HuH-7.5 (cell line): ENCODE measurements around the gene S100Z.
A peak's percentile ranks its signal among the peaks of the same experiment; 100 is the strongest.
"Not testable (repeated sequence)": the region's sequence is repeated elsewhere in the genome, so short reads cannot be mapped to it uniquely, and the experiment has no call there.

Source experiments
- DNase-seq: peaks from one replicate; pipeline ENCODE4 v3.0.0; 2011; ENCODE audit warnings: low spot score

The S100Z gene

GRCh38 chr5:76849419-76850291 is at the start of gene S100Z:
Gene S100Z, plus strand, starts transcription at chr5:76850014. Its CDS starts 25,346 bp downstream, at chr5:76875360.
- no peak for DNase-seq

DNA sequence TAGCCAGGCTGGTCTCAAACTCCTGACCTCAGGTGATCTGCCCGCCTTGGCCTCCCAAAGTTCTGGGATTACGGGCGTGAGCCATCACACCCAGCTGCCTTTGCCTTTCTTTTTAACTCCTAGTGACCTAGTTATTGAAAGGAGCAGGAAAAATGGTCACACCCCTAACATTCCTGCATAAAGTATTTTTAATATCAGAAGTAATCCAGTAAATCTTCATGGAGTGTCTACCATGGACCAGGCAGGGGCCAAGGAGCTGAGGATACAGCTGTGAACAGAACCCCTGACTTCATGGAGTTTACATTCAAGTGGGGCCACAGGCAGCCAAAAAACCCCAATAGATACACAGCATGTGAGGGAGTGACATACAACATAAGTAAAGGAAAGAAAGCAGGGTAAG is 49.2 kb upstream of the S100Z start:
- DNase-seq, result no peak

DNA sequence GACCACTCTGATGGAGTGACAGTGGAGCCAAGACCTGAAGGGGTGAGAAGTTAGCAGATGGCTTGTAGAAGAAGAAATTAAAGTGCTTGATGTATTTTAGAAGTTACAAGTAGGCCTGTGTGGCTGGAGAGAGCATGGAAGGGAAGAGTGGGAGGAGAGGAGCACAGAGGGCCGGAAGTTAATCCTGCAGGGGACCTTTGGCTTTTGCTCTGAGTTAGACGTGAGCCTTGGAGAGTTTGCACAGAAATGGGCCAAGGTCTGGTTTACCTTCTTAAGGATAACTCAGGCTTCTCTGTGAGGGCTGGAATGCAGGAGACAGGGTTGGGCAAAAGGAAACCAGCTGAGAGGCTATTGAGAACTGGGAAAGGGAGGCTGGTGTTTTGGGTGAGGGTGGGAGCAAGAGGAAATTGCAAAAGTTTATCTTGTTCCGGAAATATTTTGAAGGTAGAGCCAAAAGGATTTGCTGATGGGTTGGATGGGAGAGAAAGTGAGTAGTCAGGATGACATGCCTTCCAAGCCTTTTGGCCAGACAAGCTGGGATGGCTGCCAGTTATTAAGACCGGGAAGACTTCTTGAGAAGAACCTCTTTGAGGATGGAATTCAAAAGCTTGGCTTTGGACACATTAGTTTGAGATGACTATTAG is 48.5 kb upstream of the S100Z start:
- no peak for DNase-seq

DNA sequence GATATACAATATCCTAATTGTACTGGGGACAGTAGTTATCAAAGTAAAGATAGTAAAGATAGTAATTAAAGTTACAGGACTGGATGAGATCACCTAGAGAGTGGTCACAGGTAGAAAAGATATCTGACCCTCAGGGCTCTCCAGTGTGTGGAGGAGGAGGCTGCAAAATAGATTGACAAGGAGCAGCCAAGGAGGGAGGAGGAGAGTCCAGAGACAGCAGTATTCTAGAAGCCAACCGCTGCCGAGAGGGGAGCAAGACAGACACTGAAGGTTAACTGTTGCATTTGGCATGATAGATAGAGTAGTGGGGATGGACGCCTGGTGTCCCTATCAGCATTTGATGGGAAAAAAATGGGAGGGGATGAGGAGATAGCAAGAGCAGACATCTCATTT is 48.0 kb upstream of the S100Z start:
- DNase-seq, result no peak

DNA sequence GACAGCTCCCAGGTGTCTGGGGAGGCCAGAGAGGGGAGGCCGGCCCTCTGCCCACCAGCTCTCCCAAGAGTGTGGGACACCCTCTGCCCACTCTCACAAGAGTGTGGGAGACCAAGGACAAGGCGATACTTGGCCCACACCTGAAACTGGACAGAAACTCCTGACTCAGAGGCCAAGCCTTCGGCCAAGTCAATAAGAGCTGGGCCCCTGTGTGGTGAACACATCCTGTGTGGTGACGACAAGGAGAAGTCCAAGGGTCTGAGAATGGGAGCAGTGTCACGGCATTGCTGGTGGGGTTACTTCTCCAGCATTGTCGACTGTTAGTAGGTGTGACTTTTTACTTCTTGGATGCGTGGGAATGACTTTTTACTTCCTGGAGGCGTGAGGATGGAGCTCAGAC is 45.5 kb upstream of the S100Z start:
- no peak for DNase-seq

GRCh38 chr5:76805821-76806505 is 43.9 kb upstream of the S100Z start:
- DNase-seq, result peak; percentile 45

GRCh38 chr5:76807296-76807695 is 42.5 kb upstream of the S100Z start:
- DNase-seq, result no peak

DNA sequence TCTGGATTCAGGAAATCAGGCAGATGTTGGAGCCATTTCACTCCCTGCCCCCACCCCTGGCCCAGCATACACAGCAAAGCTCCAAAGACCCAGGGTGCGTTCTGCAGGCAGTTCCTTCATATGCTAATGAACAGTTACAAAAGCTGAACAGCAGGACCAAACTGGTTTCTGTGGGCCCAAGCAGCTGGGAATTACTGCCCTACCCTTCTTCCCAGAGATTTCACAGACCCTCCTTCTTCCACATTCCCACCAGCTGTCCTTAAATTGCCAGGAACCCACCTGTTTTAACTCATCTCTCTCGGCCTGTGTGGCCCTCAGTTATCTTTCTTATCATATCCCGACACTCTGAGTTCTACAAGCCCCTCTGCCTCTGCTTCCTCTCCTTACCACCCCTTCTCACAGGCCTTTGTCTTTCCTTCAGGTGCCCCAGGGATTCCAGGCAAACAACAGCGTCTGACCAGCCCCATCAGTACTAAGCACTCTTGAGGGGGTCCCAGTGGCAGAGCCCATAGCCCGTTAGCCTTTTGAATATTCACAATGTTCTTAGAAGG is 41.6 kb upstream of the S100Z start:
- DNase-seq, result no peak

DNA sequence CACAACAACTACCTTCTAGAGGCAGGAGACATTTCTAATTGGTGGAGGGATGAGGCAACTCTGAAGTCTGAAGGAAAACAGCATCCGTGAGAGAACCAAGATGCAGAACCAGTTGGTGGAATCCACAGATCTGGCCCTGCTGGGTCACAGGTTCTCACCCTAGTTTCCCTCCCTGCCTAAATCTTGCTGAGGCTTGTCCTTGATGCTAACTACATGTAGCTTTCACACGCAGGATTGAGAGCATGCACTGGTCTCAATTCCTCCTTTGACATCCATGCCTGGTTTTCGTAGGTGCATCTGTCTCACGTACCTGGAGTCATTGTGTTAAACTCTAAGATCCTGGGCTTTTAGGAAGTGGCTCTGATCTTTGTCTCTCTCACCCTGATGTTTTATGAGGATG is 40.7 kb upstream of the S100Z start:
- DNase-seq, result no peak

GRCh38 chr5:76810236-76810635 is 39.6 kb upstream of the S100Z start:
- no peak for DNase-seq

GRCh38 chr5:76811214-76811613 is 38.6 kb upstream of the S100Z start:
- no peak for DNase-seq

DNA sequence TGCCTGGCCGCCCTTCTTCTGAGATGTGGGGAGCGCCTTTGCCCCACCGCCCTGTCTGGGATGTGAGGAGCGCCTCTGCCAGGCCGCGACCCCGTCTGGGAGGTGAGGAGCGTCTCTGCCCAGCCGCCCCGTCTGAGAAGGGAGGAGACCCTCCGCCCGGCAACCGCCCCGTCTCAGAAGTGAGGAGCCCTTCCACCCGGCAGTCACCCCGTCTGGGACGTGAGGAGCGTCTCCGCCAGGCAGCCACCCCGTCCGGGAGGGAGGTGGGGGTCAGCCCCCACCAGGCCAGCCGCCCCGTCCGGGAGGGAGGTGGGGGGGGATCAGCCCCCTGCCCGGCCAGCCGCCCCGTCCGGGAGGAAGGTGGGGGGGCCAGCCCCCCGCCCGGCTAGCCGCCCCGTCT is 37.6 kb upstream of the S100Z start:
- DNase-seq, result not testable (repeated sequence)

GRCh38 chr5:76813982-76814562 is 35.7 kb upstream of the S100Z start:
- no peak for DNase-seq

DNA sequence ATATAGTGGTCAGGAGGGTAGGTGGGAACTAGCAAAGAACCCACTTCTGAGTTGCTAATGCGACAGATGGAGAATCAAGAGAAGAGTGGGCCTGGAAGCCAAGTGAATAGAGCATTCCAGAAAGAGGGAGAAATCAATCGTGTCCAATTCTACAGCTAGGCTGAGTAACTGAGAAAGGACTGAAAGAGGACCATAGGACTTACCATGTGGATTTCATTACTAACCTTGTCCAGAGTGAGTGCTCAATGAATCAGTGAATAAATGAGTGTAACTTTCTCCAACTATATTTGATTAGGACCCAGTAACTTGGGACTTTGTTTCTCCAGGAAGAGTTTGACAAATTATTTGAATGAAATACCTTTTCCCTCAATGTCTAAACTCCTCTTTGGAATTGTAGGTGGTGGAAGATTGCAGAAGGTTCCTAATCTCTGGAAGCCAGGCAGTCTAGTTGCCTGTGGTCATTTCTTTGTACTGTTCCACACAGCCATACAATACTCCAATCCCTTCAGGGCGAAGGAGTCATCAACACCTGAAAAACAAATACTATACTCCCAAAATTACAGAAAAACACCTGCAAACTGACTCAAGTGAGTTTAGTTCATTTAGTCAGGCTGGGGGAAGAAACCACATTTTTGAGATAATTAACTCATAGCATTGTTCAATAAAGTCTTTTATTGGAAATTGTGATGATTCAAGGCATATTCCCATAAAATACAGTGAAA is 33.5 kb upstream of the S100Z start:
- DNase-seq, result no peak

- DNase-seq, result peak; percentile 74
Observed at GRCh38 chr5:76818844-76819831, 30.7 kb upstream of the S100Z start, which contains the start of gene F2RL1. Gene F2RL1, plus strand, starts transcription at chr5:76819030. Its CDS starts 153 bp downstream, at chr5:76819183.

DNA sequence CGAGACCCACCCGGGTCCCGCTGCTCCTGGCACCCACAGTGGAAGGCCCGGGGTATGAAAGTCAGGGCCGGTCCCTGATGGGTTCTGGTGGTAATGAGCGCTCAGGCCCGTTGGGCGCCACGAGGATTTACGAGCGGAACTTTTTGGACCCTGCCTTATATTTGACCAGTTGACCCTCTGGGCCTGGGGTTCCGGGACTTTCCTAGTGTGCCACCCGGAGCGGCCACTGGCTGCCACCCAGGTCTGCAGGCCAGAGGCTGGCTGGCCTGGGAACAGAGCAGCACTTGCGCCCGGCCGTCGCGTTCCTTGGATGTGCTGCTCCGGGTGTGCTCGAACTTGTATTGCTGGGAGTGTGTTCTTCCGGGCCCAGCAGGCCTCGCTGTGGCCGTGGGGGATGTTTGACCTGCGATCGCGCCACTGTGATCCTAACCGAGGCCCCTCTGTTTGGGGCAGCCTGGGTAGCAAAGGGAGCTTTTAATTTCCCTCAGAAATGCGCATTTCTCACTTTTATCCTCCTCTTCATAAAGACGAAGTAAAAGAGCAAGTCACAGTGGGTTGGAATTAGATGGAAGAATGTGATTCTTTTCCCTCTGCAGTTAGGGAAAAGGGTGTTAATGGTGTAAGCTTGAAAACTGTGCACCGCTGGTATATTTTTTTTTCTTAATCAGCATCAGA is 29.8 kb upstream of the S100Z start:
- DNase-seq, result no peak

DNA sequence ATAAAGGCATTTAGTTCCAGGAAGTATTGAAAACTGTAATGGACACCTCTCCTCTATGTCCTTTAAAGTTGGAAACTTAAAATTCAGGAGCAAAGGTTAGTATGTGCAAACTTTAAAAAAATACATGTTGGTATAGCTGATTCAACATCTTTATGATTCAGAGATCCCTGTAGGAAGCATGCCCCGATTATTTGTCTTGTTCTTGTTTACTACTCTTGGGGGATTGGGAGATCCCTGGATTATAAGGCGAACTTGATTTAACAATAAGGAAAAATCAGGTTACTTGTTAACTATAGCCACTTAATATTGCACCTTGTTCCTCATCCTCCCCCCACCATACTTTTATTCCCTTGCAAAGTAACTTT is 29.3 kb upstream of the S100Z start:
- DNase-seq, result no peak

GRCh38 chr5:76821136-76821535 is 28.7 kb upstream of the S100Z start:
- no peak for DNase-seq

GRCh38 chr5:76822105-76822731 is 27.6 kb upstream of the S100Z start:
- not testable (repeated sequence) for DNase-seq
